ENCODE data around the gene LRCOL1. TPM values are rescaled to one million over a fixed set of nuclear protein-coding genes. Genes with fewer than 3 reads are reported as not detected.
A peak's percentile ranks its signal among the peaks of the same experiment; 100 is the strongest.

The LRCOL1 gene
- polyA plus RNA-seq, 3 donors = 1.4 to 2.2 (median 1.9) TPM

- no peak for DNase-seq (ENCODE audit: low read depth in 3 of 3, low spot score in 2 of 3)
Measured at GRCh38 chr12:132569856-132570480, 40.4 kb downstream of the LRCOL1 start.

- DNase-seq (ENCODE audit: low read depth in 3 of 3, low spot score in 2 of 3) = no peak
Measured at GRCh38 chr12:132568826-132569480, 41.4 kb downstream of the LRCOL1 start.

- DNase-seq (ENCODE audit: low read depth in 3 of 3, low spot score in 2 of 3) = no peak
Measured at GRCh38 chr12:132568301-132568700, 42.1 kb downstream of the LRCOL1 start.

GRCh38 chr12:132566516-132567131 lies 43.8 kb downstream of the LRCOL1 start:
- DNase-seq (ENCODE audit: low read depth in 3 of 3, low spot score in 2 of 3) = no peak

GRCh38 chr12:132565365-132565764 lies 45.0 kb downstream of the LRCOL1 start:
- no peak for DNase-seq (ENCODE audit: low read depth in 3 of 3, low spot score in 2 of 3)

- DNase-seq (ENCODE audit: low read depth in 3 of 3, low spot score in 2 of 3) = no peak
Measured at GRCh38 chr12:132563911-132564310, 46.5 kb downstream of the LRCOL1 start.

GRCh38 chr12:132562489-132563021 lies 47.8 kb downstream of the LRCOL1 start:
- no peak for DNase-seq (ENCODE audit: low read depth in 3 of 3, low spot score in 2 of 3)

GRCh38 chr12:132561427-132562156 lies 48.8 kb downstream of the LRCOL1 start:
- DNase-seq (ENCODE audit: low read depth in 3 of 3, low spot score in 2 of 3) = no peak

GRCh38 chr12:132560614-132561426 lies 49.6 kb downstream of the LRCOL1 start:
- DNase-seq (ENCODE audit: low read depth in 3 of 3, low spot score in 2 of 3) = peak in 2 of 3 donors; percentile 40 to 63

GRCh38 chr12:132560364-132560613 lies 50.1 kb downstream of the LRCOL1 start:
- no peak for DNase-seq (ENCODE audit: low read depth in 3 of 3, low spot score in 2 of 3)

GRCh38 chr12:132559652-132560363 lies 50.6 kb downstream of the LRCOL1 start:
- no peak for DNase-seq (ENCODE audit: low read depth in 3 of 3, low spot score in 2 of 3)

GRCh38 chr12:132558861-132559623 lies 51.3 kb downstream of the LRCOL1 start:
- DNase-seq (ENCODE audit: low read depth in 3 of 3, low spot score in 2 of 3) = no peak

- DNase-seq (ENCODE audit: low read depth in 3 of 3, low spot score in 2 of 3) = no peak
Measured at GRCh38 chr12:132558042-132558856, 52.1 kb downstream of the LRCOL1 start.

GRCh38 chr12:132557291-132558015 lies 52.9 kb downstream of the LRCOL1 start:
- no peak for DNase-seq (ENCODE audit: low read depth in 3 of 3, low spot score in 2 of 3)

GRCh38 chr12:132556801-132557200 lies 53.6 kb downstream of the LRCOL1 start:
- DNase-seq (ENCODE audit: low read depth in 3 of 3, low spot score in 2 of 3) = no peak

GRCh38 chr12:132556216-132556615 lies 54.2 kb downstream of the LRCOL1 start:
- DNase-seq (ENCODE audit: low read depth in 3 of 3, low spot score in 2 of 3) = no peak

- DNase-seq (ENCODE audit: low read depth in 3 of 3, low spot score in 2 of 3) = no peak
Measured at GRCh38 chr12:132555686-132556085, 54.7 kb downstream of the LRCOL1 start.

All from right renal cortex interstitium (tissue), 3 donors.